ENCODE results near the gene NKX2-2. TPM values are rescaled to one million over a fixed set of nuclear protein-coding genes. Genes with fewer than 3 reads are reported as not detected.
A peak's percentile ranks its signal among the peaks of the same experiment; 100 is the strongest.
"Not testable (repeated sequence)": the region's sequence is repeated elsewhere in the genome, so short reads cannot be mapped to it uniquely, and the experiment has no call there.

The NKX2-2 gene
- total RNA-seq, 1 donor from 2014 or later: not detected

DNA sequence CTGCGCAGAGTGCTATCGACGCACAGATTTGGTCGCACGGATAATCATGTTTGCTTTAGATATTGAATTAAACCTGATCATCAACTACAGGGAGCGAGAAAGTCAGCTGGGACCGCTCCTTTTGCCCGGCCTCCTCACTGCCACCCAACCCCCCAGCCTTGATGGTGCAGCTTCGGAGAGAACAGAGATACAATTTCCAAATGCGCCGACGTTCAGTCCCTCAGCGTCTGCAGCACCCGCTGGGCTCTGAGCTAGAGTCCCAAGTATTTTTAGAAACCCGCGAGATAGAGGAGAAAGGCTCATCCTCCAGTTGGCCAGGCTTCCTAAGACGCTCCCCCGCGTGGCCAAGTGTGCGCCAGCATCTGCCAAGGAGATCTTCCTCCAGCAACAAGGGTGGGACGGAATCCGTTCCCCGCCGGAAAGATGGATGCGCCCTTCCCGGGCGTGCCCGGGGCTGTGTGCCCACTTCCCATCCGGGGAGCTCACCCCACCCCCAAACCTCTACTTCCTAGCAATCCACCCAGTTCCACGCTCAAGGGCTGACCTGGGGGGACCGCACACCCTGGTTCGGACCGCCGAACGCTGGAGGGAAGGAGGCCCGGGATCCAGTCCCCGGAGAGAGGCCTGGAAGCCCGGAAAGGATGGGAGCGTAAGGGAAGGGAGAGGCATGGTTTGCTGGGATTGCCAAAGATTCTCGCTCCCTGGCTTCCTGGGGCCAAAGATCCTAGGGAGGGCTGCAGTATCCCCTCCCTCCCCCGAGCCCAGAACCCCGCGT is 4.1 kb downstream of the NKX2-2 start:
- peak; percentile 64 for DNase-seq (ENCODE audit: low read depth)

DNA sequence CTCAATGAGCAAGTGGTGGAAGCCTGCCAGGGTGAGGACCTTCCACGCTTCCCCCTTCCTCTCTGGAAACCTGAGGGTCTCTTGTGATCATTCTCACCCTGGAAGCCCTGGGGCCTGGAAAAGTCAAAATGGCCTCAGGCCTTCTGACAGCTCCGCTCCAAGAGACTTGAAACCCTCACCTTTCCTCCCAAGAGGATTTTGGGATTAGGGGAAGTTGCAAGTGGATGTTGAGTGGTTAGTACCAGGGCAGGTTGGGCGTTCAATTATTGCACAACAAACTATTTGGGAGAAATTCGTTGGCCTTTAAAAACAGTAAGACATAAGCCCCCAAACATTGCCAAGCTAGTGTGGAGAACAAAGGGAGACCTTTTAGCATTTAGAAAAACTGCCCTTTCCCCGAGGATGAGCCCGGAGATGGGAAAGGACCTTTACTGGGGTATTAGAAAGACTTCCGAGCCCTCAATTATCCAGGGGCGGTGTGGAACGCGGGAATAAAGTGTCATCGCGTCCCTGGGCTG is 4.7 kb downstream of the NKX2-2 start:
- no peak for DNase-seq (ENCODE audit: low read depth)

- no peak for DNase-seq (ENCODE audit: low read depth)
Measured at GRCh38 chr20:21508230-21509078, 5.4 kb downstream of the NKX2-2 start.

- no peak for DNase-seq (ENCODE audit: low read depth)
Measured at GRCh38 chr20:21507400-21508229, 6.2 kb downstream of the NKX2-2 start.

GRCh38 chr20:21505810-21506530 is 7.9 kb downstream of the NKX2-2 start:
- peak; percentile 32 for DNase-seq (ENCODE audit: low read depth)

GRCh38 chr20:21505161-21505809 is 8.6 kb downstream of the NKX2-2 start:
- DNase-seq (ENCODE audit: low read depth): peak; percentile 49

- DNase-seq (ENCODE audit: low read depth): no peak
Measured at GRCh38 chr20:21504323-21504722, 9.5 kb downstream of the NKX2-2 start.

DNA sequence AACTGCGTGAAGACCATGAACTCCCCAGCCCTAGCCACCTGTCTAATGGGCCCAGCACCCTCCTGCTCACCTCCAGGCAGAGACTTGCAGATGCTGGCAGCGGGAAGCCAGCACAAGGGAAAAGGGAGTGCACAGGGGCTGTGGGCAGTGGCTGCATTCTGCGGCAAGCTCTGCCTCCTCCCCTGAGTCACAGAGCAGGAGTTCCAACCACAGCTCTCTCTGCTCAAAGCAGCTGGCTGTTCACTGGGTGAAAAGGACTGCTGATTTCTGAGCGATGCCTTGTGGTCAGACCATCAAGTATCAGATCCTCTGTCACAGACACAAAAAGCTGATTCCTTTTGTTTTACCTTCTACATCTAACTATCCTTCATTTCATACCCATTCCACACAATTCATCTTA is 10.5 kb downstream of the NKX2-2 start:
- peak; percentile 96 for DNase-seq (ENCODE audit: low read depth)

- DNase-seq (ENCODE audit: low read depth): no peak
Measured at GRCh38 chr20:21501184-21501583, 12.7 kb downstream of the NKX2-2 start.

DNA sequence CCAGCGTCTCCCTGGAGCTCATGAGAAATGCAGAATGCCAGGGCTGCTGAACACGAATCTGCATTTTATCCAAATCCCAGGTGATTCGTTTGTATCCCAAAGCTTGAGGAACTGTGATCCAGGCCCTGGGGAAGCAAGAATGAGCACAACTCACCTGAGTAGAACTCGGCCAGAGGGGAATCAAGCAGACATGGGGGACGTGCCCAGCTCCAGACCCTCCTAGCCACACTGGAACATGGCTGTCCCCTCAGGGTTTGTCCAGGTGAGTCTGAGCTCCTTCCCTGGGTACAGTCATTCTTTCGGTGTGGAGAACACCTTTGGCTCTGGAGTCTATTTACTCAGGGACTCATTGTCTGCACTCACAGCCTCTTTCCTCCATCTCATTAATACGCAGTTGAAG is 13.3 kb downstream of the NKX2-2 start:
- DNase-seq (ENCODE audit: low read depth): no peak

DNA sequence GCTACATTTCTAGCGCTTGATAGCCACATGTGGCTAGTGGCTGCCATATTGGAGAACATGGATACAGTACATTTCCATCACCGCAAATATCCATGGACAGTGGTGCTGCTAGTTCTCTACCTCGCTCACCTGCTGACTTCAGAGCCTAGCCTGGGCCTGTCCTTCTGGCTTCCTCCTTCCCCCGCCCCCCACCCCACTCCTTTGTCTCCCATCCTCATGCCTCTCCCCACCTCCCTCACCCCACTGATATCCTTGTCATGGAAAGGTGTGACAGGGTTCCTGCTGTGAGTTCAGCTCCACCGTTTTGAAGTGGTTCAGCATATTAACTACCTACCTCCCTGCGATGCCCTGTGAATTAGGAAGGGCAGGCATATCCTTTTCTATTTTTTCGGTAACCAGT is 14.2 kb downstream of the NKX2-2 start:
- DNase-seq (ENCODE audit: low read depth): no peak

DNA sequence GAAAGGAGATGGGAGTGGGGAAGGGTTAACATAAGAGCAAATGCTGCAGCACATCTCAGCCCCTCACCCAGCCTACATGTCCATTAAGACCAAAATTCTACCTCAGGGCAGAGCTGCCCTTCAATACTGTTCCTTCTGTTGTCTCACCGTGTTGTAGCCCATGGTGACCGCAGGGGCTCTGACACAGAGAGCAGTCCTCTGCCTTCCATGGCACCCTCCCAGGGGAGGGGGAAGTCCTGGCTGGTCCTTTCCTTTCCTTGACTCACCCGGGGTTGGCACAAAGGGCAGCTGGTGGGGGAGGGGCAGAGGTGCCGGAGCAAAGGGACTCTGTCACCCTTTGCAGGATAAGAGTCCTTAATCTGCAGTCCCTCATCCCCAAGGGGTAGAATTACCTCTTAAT is 15.2 kb downstream of the NKX2-2 start:
- no peak for DNase-seq (ENCODE audit: low read depth)

DNA sequence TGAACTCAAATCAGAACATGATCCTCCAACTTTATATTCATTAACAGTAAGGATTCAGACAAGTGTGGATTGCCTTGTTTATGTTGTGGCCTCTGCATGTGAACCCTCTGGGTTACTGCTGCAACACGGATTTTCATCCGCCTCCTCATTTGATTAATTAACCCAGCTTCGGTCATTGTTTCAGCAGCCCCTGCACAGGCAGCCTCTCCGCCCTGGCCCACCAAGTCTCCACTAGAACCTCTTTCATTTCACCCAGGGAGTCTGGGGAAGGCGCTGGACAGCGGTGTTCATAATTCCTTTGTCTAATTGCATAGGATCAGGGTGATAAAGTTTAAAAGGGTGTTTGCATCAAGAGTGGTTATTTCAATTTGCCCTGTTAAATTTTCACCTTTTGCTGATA is 15.7 kb downstream of the NKX2-2 start:
- DNase-seq (ENCODE audit: low read depth): no peak

GRCh38 chr20:21496452-21496851 is 17.4 kb downstream of the NKX2-2 start:
- no peak for DNase-seq (ENCODE audit: low read depth)

DNA sequence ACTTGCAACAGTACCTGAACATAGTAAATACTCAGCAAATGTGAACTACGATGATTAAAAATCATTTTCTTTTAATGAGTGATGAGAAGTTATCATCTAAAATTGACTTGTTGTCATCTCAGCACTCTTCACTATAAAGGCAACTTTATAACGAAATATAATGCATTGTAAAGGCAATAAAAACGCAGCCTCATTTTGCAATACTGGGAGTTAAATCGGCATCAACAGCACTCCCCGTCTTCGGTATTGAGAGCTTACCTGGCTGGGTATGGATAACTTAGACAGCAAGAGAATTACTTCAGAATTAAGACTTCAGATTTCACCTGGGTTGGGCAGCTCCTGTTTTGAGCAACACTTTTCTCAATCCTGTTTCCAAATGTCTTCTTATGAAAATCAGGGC is 20.8 kb downstream of the NKX2-2 start:
- no peak for DNase-seq (ENCODE audit: low read depth)

DNA sequence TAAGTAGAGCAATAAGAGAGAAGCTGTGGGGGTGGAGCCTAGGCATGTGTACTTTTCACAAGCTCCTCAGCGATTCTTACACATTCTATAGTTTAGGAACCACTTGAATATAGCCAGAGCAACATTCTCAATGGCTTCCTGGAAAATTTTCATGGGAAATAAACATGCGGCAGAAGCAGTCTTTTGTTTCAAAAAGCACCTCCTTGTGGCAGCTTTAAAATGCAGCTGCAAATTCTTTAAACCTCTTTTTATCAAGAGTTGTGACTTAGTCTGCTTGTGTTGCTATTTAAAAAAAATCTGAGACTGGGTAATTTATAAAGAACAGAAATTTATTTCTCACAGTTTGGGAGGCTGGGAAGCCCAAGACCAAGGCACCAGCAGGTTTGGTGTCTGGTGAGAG is 23.8 kb downstream of the NKX2-2 start:
- no peak for DNase-seq (ENCODE audit: low read depth)

DNA sequence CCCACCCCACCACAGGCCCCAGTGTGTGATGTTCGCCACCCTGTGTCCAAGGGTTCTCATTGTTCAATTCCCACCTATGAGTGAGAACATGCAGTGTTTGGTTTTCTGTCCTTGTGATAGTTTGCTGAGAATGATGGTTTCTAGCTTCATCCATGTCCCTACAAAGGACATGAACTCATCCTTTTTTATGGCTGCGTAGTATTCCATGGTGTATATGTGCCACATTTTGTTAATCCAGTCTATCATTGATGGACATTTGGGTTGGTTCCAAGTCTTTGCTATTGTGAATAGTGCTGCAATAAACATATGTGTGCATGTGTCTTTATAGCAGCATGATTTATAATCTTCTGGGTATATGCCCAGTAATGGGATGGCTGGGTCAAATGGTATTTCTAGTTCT is 33.7 kb downstream of the NKX2-2 start:
- DNase-seq (ENCODE audit: low read depth): not testable (repeated sequence)

GRCh38 chr20:21465799-21466198 is 48.1 kb downstream of the NKX2-2 start:
- DNase-seq (ENCODE audit: low read depth): no peak

DNA sequence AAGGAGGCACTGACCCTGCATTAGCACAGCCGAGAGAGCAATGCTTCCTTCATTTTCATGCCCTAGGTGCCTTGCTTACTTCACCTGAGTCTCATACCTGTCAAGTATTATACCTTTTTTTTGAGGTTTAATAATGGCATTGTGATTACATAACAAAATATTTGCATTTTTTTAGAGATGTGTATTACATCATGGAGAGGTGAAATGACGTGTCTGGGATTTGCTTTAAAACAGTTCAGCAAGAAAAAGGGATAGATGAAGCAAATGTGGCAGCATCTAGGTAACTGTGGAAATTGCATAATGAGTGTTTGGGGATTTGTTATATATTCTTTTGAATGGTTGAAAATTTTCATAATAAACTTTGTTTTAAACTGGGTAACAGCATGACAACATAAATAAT is 48.9 kb downstream of the NKX2-2 start:
- no peak for DNase-seq (ENCODE audit: low read depth)

Data from myocyte (in vitro differentiated cells).